AG04450 (cell line): ENCODE measurements around the gene IL26. TPM values are rescaled to one million over a fixed set of nuclear protein-coding genes. Genes with fewer than 3 reads are reported as not detected.

Experiments
- CTCF ChIA-PET: fragments of 300-600, 350-600 bp; formaldehyde crosslinking; extraction: SDS; loops from one replicate; lab custom pipeline; 2022; ENCODE audit warnings: antibody characterized with exemption, inconsistent platforms; lab: Charles Lee
- POLR2A ChIA-PET: fragments of 350-600 bp; formaldehyde crosslinking; extraction: SDS; loops from one replicate; lab custom pipeline; 2021; ENCODE audit warnings: antibody characterized with exemption, inconsistent platforms; lab: Yijun Ruan, JAX
- DNase-seq: peaks from one replicate; pipeline ENCODE4 v3.0.0-alpha.2; 2011; ENCODE audit warnings: low read depth, low spot score
- H3K27ac ChIP-seq: one replicate; pipeline ENCODE4 v1.5.1; 2012; ENCODE audit warnings: low read depth, low read length, control low read depth
- H3K27me3 ChIP-seq: one replicate; pipeline ENCODE4 v1.6.0; 2012; ENCODE audit warnings: low read length; ENCODE audit not compliant: control insufficient read depth, insufficient read depth
- H3K4me3 ChIP-seq: 2 replicates; pipeline ENCODE4 v1.5.1; 2011; ENCODE audit warnings: mild to moderate bottlenecking, low read depth, low read length, control low read depth
- H3K9me3 ChIP-seq: 2 replicates; pipeline ENCODE4 v1.5.1; 2012; ENCODE audit warnings: low read length; ENCODE audit not compliant: control insufficient read depth, insufficient read depth
- CTCF ChIP-seq: IDR thresholded peaks from 2 replicates; pipeline ENCODE4 v1.5.1; 2011; ENCODE audit warnings: low read depth, low read length, control low read depth, inconsistent platforms
- polyA plus RNA-seq: library from polyadenylated mRNA; depleted of rRNA; stranded (reverse); fragments of >200 nt; gene quantifications from 2 replicates; pipeline ENCODE4 v1.2.3, GENCODE V29; 2011

IL26 gene
- polyA plus RNA-seq, 1 experiment = not detected

DNA sequence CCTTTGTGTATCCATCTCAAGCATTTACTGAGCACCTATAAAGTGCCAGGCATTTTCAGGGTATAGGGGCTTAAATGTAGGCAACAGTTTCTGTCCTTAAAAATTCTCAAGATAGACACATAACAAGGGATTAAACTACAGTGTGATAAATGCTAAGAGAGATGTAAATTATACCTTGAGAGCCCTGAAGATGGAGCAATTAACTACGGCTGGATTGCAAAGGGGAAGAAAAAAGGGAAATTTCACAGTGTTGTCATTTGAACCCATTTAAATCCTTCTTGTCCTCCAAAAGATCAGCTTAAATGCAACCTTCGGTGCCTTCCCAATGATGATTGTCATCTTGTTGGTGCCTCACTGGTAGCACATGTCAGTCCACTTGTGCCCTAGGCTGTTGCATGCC lies 11.5 kb upstream of the IL26 start:
- peaks cover 4% of the 10 kb centered on the region for H3K27me3 ChIP-seq
- TF ChIP-seq CTCF = peak; percentile 31; the same call in 1 of the 2 replicates
- H3K9me3 ChIP-seq = no peaks in the 10 kb centered on the region
- no peak overlapping the region for H3K4me3 ChIP-seq
- DNase-seq = no peak
- H3K27ac ChIP-seq = no peak overlapping the region
- ChIA-PET CTCF (interaction anchor here (1.5 to 2.8 kb wide), 2 partner anchors 14 to 80 kb away, joined by 9 to 11 read pairs; no protein-coding TSS in a partner anchor), POLR2A (no interaction called here)

- DNase-seq = no peak
- no peak for TF ChIP-seq CTCF
- H3K4me3 ChIP-seq = no peak overlapping the region
- H3K27me3 ChIP-seq = peaks cover 4% of the 10 kb centered on the region
- CTCF ChIA-PET = interaction anchor here (1.5 to 2.8 kb wide), 2 partner anchors 14 to 80 kb away, joined by 9 to 11 read pairs; no protein-coding TSS in a partner anchor
- no peak overlapping the region for H3K27ac ChIP-seq
- POLR2A ChIA-PET = no interaction called here
- no peaks in the 10 kb centered on the region for H3K9me3 ChIP-seq
These were observed 10.9 kb upstream of the IL26 start for GRCh38 chr12:68236421-68237059.

- TF ChIP-seq CTCF = no peak
- no peak for DNase-seq
- ChIA-PET CTCF (interaction anchor here (0.6 to 2.8 kb wide), 3 partner anchors 13 to 1184 kb away, joined by 3 to 11 read pairs (median 4); no protein-coding TSS in a partner anchor), POLR2A (no interaction called here)
- Histone ChIP-seq H3K9me3 (no peaks in the 10 kb centered on the region), H3K4me3 (no peak overlapping the region), H3K27me3 (peaks cover 4% of the 10 kb centered on the region), H3K27ac (no peak overlapping the region)
These were observed 10.0 kb upstream of the IL26 start for GRCh38 chr12:68235576-68235975.

DNA sequence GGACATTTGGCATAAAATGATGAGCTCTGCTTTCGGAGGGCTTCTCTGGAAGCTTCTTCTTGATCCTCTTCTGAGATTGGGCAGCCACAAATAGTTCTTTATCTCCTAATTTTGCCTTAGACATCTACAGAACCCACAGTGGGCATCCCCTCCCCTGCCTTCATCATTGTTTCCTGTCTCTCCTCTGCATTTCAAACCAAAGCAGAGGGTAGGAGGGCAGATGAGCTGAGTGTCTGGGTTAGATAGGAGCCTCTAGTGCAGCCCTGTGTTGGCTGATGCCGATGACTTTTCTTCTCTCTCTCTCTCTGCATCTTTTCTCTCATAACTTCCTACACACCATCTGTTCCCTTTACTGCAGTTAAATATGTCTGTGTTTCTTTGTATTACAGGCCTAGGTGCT lies 8.5 kb upstream of the IL26 start:
- Histone ChIP-seq H3K9me3 (no peaks in the 10 kb centered on the region), H3K27ac (no peak overlapping the region), H3K4me3 (no peak overlapping the region), H3K27me3 (peaks cover 4% of the 10 kb centered on the region)
- ChIA-PET POLR2A (no interaction called here), CTCF (interaction anchor here (2.0 to 2.3 kb wide), 2 partner anchors 11 to 83 kb away, joined by 10 to 23 read pairs; no protein-coding TSS in a partner anchor)
- no peak for DNase-seq
- TF ChIP-seq CTCF = no peak

DNA sequence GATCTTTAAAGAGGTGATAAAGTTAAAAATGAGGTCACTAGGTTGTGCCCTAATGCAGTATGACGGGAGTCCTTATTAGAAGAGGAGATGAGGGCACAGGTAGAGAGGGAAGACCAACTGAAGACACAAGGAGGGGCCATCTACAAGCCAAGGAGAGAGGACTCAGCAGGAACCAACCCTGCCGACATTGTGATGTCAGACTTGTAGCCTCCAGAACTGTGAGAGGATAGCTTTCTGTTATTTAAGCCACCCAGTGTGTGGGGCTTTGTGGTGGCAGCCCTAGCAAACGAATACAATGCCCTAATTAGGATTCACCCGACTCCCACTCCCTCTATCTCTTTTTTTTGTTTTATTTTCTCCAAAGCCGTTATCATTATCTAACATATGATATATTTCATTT lies 7.9 kb upstream of the IL26 start:
- DNase-seq = no peak
- H3K9me3 ChIP-seq = no peaks in the 10 kb centered on the region
- no peak overlapping the region for H3K4me3 ChIP-seq
- ChIA-PET POLR2A (no interaction called here), CTCF (interaction anchor here (2.0 to 2.3 kb wide), 2 partner anchors 10 to 84 kb away, joined by 10 to 23 read pairs; no protein-coding TSS in a partner anchor)
- no peak for TF ChIP-seq CTCF
- no peak overlapping the region for H3K27ac ChIP-seq
- H3K27me3 ChIP-seq = peaks cover 4% of the 10 kb centered on the region
